Keratinocyte (primary cell): ENCODE measurements around the gene EEF1AKMT2.

ENCODE experiments used
- EZH2 ChIP-seq: IDR thresholded peaks from one replicate; pipeline ENCODE4 v1.6.1; 2012; ENCODE audit warnings: inconsistent platforms, mild to moderate bottlenecking, low read length, moderate library complexity
- TF ChIP-seq, protein P1 (sequence below), 3 experiments: IDR thresholded peaks in 1 of 3; conservative IDR thresholded peaks in 1 of 3; optimal IDR thresholded peaks in 1 of 3; 2 replicates in 2 of 3; 3 replicates in 1 of 3; pipeline versions ENCODE3 to v1.5.1; 2011; ENCODE audit warnings: low read length in 3 of 3, mild to moderate bottlenecking in 3 of 3, moderate library complexity in 2 of 3, control low read depth in 1 of 3, inconsistent platforms in 1 of 3; ENCODE audit not compliant: insufficient read depth in 2 of 3; ENCODE audit errors: extremely low read depth in 1 of 3

GRCh38 chr10:124746992-124747391, 44.7 kb downstream of the EEF1AKMT2 start:
- TF ChIP-seq, protein P1, sequence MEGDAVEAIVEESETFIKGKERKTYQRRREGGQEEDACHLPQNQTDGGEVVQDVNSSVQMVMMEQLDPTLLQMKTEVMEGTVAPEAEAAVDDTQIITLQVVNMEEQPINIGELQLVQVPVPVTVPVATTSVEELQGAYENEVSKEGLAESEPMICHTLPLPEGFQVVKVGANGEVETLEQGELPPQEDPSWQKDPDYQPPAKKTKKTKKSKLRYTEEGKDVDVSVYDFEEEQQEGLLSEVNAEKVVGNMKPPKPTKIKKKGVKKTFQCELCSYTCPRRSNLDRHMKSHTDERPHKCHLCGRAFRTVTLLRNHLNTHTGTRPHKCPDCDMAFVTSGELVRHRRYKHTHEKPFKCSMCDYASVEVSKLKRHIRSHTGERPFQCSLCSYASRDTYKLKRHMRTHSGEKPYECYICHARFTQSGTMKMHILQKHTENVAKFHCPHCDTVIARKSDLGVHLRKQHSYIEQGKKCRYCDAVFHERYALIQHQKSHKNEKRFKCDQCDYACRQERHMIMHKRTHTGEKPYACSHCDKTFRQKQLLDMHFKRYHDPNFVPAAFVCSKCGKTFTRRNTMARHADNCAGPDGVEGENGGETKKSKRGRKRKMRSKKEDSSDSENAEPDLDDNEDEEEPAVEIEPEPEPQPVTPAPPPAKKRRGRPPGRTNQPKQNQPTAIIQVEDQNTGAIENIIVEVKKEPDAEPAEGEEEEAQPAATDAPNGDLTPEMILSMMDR (optimal IDR thresholded peaks at IDR 0.05 in 1 of 3, IDR thresholded peaks at IDR 0.05 in 1 of 3, conservative IDR thresholded peaks at IDR 0.05 in 1 of 3; ENCODE audit: extremely low read depth in 1 of 3, insufficient read depth in 2 of 3, low read length in 3 of 3): no peak
- TF ChIP-seq EZH2: no peak
